Mesothelial cell of epicardium (in vitro differentiated cells): Measurements from ENCODE around the gene SERINC4. TPM values are rescaled to one million over a fixed set of nuclear protein-coding genes. Genes with fewer than 3 reads are reported as not detected.

ENCODE experiments used
- DNase-seq, 2 experiments: peaks; one replicate each; pipeline ENCODE4 v3.0.0; 2021; ENCODE audit warnings: low spot score in 2 of 2; ENCODE audit not compliant: unreplicated experiment in 2 of 2
- H3K27ac Mint-ChIP-seq: 2 replicates; pipeline ENCODE4 v1.8.0; 2021; ENCODE audit warnings: mixed read lengths
- H3K27me3 Mint-ChIP-seq: 2 replicates; pipeline ENCODE4 v1.8.0; 2021; ENCODE audit warnings: low read depth, mixed read lengths
- H3K36me3 Mint-ChIP-seq: 2 replicates; pipeline ENCODE4 v1.8.0; 2021; ENCODE audit warnings: mixed read lengths
- H3K4me1 Mint-ChIP-seq: 2 replicates; pipeline ENCODE4 v1.8.0; 2021; ENCODE audit warnings: mixed read lengths
- H3K4me3 Mint-ChIP-seq: 2 replicates; pipeline ENCODE4 v1.8.0; 2021; ENCODE audit warnings: mild to moderate bottlenecking, moderate library complexity, mixed read lengths
- H3K9me3 Mint-ChIP-seq: 2 replicates; pipeline ENCODE4 v1.8.0; 2021; ENCODE audit warnings: mixed read lengths
- CTCF ChIP-seq: fragments of 200-600 bp; sonication (generic); IDR thresholded peaks from one replicate; pipeline ENCODE4 v1.5.0; 2021; ENCODE audit warnings: antibody characterized with exemption; ENCODE audit not compliant: unreplicated experiment
- total RNA-seq: library from RNA; stranded (reverse); gene quantifications from 3 replicates; pipeline ENCODE4 v1.2.1, GENCODE V29; 2021

SERINC4 gene
- total RNA-seq, 1 donor from 2014 or later: 0.20 TPM

- Mint-ChIP-seq H3K27me3 (peaks cover 6% of the 10 kb centered on the region), H3K9me3 (no peaks in the 10 kb centered on the region), H3K4me3 (peak within 1 kb of the TSS; percentile 78), H3K4me1 (peaks cover 9% of the 10 kb centered on the region), H3K27ac (no peak within 1 kb of the TSS), H3K36me3 (peaks cover 9% of the 10 kb centered on the region)
- peak in 1 of 2 experiments; percentile 50 for DNase-seq
- no peak for TF ChIP-seq CTCF
These were observed 23.2 kb downstream of the SERINC4 start, which contains the start of gene ELL3 for GRCh38 chr15:43776718-43777266. TSS of gene ELL3 (minus strand) at chr15:43776966. CDS start at chr15:43776901, 65 bp downstream.

- Mint-ChIP-seq H3K4me3 (peak overlapping the region; percentile 78), H3K9me3 (no peaks in the 10 kb centered on the region), H3K36me3 (peaks cover 12% of the 10 kb centered on the region), H3K27ac (no peak overlapping the region), H3K27me3 (peaks cover 6% of the 10 kb centered on the region), H3K4me1 (peaks cover 9% of the 10 kb centered on the region)
- no peak for DNase-seq
- no peak for TF ChIP-seq CTCF
These were observed 23.8 kb downstream of the SERINC4 start for GRCh38 chr15:43776101-43776717.

GRCh38 chr15:43775411-43775965 is 24.5 kb downstream of the SERINC4 start:
- H3K9me3 Mint-ChIP-seq: no peaks in the 10 kb centered on the region
- no peak for DNase-seq
- peaks cover 6% of the 10 kb centered on the region for H3K27me3 Mint-ChIP-seq
- H3K4me3 Mint-ChIP-seq: peak overlapping the region; percentile 78
- H3K36me3 Mint-ChIP-seq: peaks cover 16% of the 10 kb centered on the region
- H3K27ac Mint-ChIP-seq: peak overlapping the region; percentile 23
- TF ChIP-seq CTCF: no peak
- H3K4me1 Mint-ChIP-seq: peaks cover 9% of the 10 kb centered on the region

- Mint-ChIP-seq H3K4me1 (peaks cover 9% of the 10 kb centered on the region), H3K27ac (peak overlapping the region; percentile 9), H3K36me3 (peaks cover 27% of the 10 kb centered on the region), H3K9me3 (no peaks in the 10 kb centered on the region), H3K27me3 (peaks cover 6% of the 10 kb centered on the region), H3K4me3 (no peak overlapping the region)
- no peak for DNase-seq
- TF ChIP-seq CTCF: no peak
These were observed 26.0 kb downstream of the SERINC4 start for GRCh38 chr15:43774062-43774461.

- peaks cover 36% of the 10 kb centered on the region for H3K36me3 Mint-ChIP-seq
- no peak for TF ChIP-seq CTCF
- no peak overlapping the region for H3K4me3 Mint-ChIP-seq
- DNase-seq: no peak
- H3K27me3 Mint-ChIP-seq: peaks cover 6% of the 10 kb centered on the region
- no peak overlapping the region for H3K27ac Mint-ChIP-seq
- H3K9me3 Mint-ChIP-seq: no peaks in the 10 kb centered on the region
- peaks cover 9% of the 10 kb centered on the region for H3K4me1 Mint-ChIP-seq
These were observed 27.4 kb downstream of the SERINC4 start for GRCh38 chr15:43772624-43773023.
